HUES48 (cell line): ENCODE results near the gene ZNF668.

Experiments used
- H3K27ac ChIP-seq: one replicate; pipeline ENCODE4 v1.7.0; 2013; ENCODE audit warnings: low read depth, low read length, inconsistent platforms
- H3K27me3 ChIP-seq: 2 replicates; pipeline ENCODE4 v1.6.1; 2013; ENCODE audit warnings: mild to moderate bottlenecking, low read length; ENCODE audit not compliant: control insufficient read depth, insufficient read depth
- H3K36me3 ChIP-seq: 2 replicates; pipeline ENCODE4 v1.6.1; 2013; ENCODE audit warnings: low read length; ENCODE audit not compliant: control insufficient read depth, insufficient read depth
- H3K4me1 ChIP-seq: 2 replicates; pipeline ENCODE4 v1.6.1; 2013; ENCODE audit warnings: mild to moderate bottlenecking, low read length; ENCODE audit not compliant: control insufficient read depth, insufficient read depth
- H3K4me3 ChIP-seq: 2 replicates; pipeline ENCODE4 v1.5.1; 2013; ENCODE audit warnings: mild to moderate bottlenecking, low read depth, low read length
- H3K9ac ChIP-seq: 2 replicates; pipeline ENCODE4 v1.6.1; 2013; ENCODE audit warnings: mild to moderate bottlenecking, low read depth, low read length, moderate library complexity
- H3K9me3 ChIP-seq: 2 replicates; pipeline ENCODE4 v1.6.1; 2013; ENCODE audit warnings: low read length; ENCODE audit not compliant: control insufficient read depth, insufficient read depth

ZNF668 gene

DNA sequence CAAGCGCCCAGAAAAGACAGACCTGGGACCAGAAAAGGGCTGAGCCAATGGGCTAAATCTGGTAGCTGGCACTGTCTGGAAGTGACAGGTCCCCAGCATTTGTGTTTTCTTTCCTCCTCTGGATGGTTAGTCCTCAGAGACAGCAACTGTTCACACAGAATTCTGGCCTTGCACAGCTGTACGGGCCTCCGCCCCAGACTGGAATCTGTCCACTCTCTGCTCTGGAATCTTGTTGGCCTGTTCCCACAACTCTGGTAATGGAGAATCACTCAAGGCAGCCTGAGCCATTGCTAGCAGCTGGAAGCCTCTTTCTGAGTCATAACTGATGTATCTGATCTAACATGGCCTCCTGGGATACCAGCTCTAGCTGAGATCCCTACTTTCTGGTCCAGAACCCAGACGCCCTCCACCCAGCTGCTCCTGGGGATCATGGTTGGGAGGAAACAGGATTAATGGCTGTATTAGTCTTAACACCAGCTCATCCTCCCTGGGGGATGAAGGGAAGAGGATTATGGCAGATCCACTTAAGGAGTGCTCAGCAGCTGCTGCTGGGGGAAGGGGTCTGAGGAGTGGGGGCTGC lies 9.1 kb downstream of the ZNF668 start:
- Histone ChIP-seq H3K27ac (no peak overlapping the region), H3K4me1 (no peaks in the 10 kb centered on the region), H3K27me3 (no peaks in the 10 kb centered on the region), H3K36me3 (peaks cover 38% of the 10 kb centered on the region), H3K4me3 (no peak overlapping the region), H3K9ac (no peak overlapping the region), H3K9me3 (no peaks in the 10 kb centered on the region)

GRCh38 chr16:31063843-31064611 lies 10.0 kb downstream of the ZNF668 start:
- Histone ChIP-seq H3K27ac (no peak overlapping the region), H3K9ac (no peak overlapping the region), H3K9me3 (no peaks in the 10 kb centered on the region), H3K4me1 (no peaks in the 10 kb centered on the region), H3K27me3 (no peaks in the 10 kb centered on the region), H3K36me3 (peaks cover 38% of the 10 kb centered on the region), H3K4me3 (no peak overlapping the region)

DNA sequence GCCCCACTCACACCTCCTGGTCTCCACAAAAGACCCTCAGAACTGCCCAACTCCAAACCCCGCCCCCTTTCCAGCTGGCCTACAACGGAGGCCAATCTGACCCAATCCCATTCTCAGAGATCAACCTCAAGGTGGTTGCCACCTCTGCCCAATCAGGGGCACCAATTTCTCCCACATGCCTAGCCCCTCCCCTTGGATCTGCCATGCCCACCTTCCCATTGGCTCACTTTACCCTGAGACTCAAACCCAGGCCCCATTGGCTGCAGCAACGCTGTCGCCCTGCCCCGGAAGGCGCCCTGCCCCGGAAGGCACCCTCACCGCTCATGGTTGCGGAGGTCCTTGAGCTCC lies 10.6 kb downstream of the ZNF668 start:
- Histone ChIP-seq H3K27ac (no peak overlapping the region), H3K36me3 (peaks cover 38% of the 10 kb centered on the region), H3K9me3 (no peaks in the 10 kb centered on the region), H3K4me3 (no peak overlapping the region), H3K9ac (no peak overlapping the region), H3K4me1 (no peaks in the 10 kb centered on the region), H3K27me3 (no peaks in the 10 kb centered on the region)

GRCh38 chr16:31061813-31062440 lies 12.1 kb downstream of the ZNF668 start:
- Histone ChIP-seq H3K27me3 (no peaks in the 10 kb centered on the region), H3K9ac (no peak overlapping the region), H3K4me3 (no peak overlapping the region), H3K4me1 (no peaks in the 10 kb centered on the region), H3K36me3 (peaks cover 38% of the 10 kb centered on the region), H3K27ac (no peak overlapping the region), H3K9me3 (no peaks in the 10 kb centered on the region)

DNA sequence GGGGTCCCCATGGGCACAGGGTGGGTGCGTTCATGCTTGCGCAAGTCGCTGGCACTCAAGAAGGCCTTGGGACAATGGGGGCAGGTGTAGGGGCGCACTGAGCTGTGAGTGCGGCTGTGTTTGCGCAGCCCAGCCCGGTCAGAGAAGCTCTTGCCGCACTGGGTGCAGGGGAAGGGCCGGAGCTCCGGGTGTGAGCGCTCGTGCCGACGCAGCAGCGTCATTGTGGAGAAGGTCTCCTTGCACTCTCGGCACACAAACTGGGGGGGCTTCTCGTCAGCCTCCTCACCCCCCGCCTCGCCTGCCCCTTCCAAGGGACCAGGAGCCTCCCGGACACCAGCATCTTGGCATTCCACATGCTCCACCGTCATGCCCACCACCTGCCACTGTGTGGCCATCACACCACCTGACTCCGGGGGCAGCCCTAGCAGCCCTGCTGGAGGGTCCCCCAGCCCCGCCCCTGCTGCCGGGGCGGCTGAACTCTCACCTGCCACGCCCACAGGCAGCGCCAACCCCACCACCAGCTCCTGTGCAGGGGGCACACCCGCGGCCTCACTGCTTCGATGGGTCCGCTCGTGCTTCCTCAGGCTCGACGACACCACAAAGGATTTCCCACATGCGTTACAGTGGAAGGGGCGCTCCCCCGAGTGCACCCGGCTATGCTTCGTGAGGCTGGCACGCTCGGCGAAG lies 12.8 kb downstream of the ZNF668 start:
- no peaks in the 10 kb centered on the region for H3K9me3 ChIP-seq
- no peaks in the 10 kb centered on the region for H3K27me3 ChIP-seq
- no peak overlapping the region for H3K27ac ChIP-seq
- no peak overlapping the region for H3K9ac ChIP-seq
- peaks cover 38% of the 10 kb centered on the region for H3K36me3 ChIP-seq
- no peak overlapping the region for H3K4me3 ChIP-seq
- no peaks in the 10 kb centered on the region for H3K4me1 ChIP-seq

GRCh38 chr16:31055613-31056012 lies 18.4 kb downstream of the ZNF668 start:
- Histone ChIP-seq H3K9ac (no peak overlapping the region), H3K27me3 (no peaks in the 10 kb centered on the region), H3K27ac (no peak overlapping the region)

GRCh38 chr16:31052114-31052513 lies 21.9 kb downstream of the ZNF668 start:
- Histone ChIP-seq H3K4me3 (no peak overlapping the region), H3K4me1 (peaks cover 4% of the 10 kb centered on the region; the same call in 1 of the 2 replicates), H3K27me3 (no peaks in the 10 kb centered on the region), H3K36me3 (no peaks in the 10 kb centered on the region), H3K9me3 (no peaks in the 10 kb centered on the region), H3K27ac (no peak overlapping the region), H3K9ac (no peak overlapping the region)

More at GRCh38 chr16:31055613-31056012, 18.4 kb downstream of the ZNF668 start:
- Histone ChIP-seq H3K36me3 (peaks cover 5% of the 10 kb centered on the region), H3K9me3 (no peaks in the 10 kb centered on the region), H3K4me1 (no peaks in the 10 kb centered on the region), H3K4me3 (no peak overlapping the region)

DNA sequence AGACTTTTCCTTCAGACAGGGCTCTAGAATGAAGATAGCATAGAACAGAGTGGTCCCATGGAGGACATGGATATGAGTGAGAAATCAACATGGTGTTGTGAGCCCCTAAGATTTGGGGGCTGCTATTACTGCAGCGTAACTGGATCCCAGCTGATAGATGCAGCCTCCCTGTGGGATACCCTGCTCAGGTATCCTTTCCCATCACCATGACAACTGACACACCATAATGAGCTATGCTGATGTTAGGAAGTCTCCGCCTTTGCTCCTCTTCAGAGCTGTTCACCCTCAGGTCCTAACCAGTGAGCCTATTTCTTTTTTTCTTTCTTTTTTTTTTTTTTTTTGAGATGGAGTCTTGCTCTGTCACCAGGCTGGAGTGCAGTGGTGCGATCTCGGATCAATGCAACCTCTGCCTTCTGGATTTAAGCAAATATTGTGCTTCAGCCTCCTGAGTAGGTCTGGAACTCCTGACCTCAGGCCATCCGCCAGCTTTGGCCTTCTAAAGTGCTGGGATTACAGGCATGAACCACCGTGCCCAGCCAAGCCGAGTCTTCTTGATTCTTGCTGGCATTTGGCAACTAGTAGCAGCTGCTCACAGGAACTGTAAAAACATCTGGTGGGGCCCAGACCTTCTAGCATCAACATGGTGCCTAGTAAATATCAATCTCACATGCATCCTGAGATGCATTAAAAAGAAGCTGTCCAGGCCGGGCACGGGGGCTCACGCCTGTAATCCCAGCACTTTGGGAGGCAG lies 23.6 kb downstream of the ZNF668 start:
- no peaks in the 10 kb centered on the region for H3K9me3 ChIP-seq
- no peak overlapping the region for H3K27ac ChIP-seq
- H3K4me3 ChIP-seq = no peak overlapping the region
- H3K36me3 ChIP-seq = no peaks in the 10 kb centered on the region
- peaks cover 4% of the 10 kb centered on the region; the same call in 1 of the 2 replicates for H3K4me1 ChIP-seq
- no peak overlapping the region for H3K9ac ChIP-seq
- no peaks in the 10 kb centered on the region for H3K27me3 ChIP-seq

GRCh38 chr16:31043898-31044481 lies 30.1 kb downstream of the ZNF668 start:
- Histone ChIP-seq H3K27me3 (no peaks in the 10 kb centered on the region), H3K9me3 (no peaks in the 10 kb centered on the region), H3K36me3 (peaks cover 13% of the 10 kb centered on the region; the same call in 1 of the 2 replicates), H3K4me1 (peaks cover 5% of the 10 kb centered on the region; the same call in 1 of the 2 replicates), H3K27ac (no peak overlapping the region), H3K9ac (no peak overlapping the region), H3K4me3 (no peak overlapping the region)

- Histone ChIP-seq H3K27ac (no peak overlapping the region), H3K9me3 (no peaks in the 10 kb centered on the region), H3K27me3 (no peaks in the 10 kb centered on the region), H3K9ac (no peak overlapping the region), H3K36me3 (peaks cover 19% of the 10 kb centered on the region; the same call in 1 of the 2 replicates), H3K4me3 (no peak overlapping the region), H3K4me1 (peaks cover 5% of the 10 kb centered on the region; the same call in 1 of the 2 replicates)
Measured at GRCh38 chr16:31043352-31043751, 30.7 kb downstream of the ZNF668 start.
